Suprapubic skin (tissue), 4 donors: Measurements from ENCODE around the gene IBA57. TPM values are rescaled to one million over a fixed set of nuclear protein-coding genes. Genes with fewer than 3 reads are reported as not detected.

Experiments
- DNase-seq, 2 donors: peaks; one replicate each; pipeline ENCODE4 v3.0.0-alpha.2; 2019; ENCODE audit warnings: low spot score in 2 of 2
- H3K27ac ChIP-seq: fragments of 200-600 bp; sonication (generic); one replicate; pipeline ENCODE4 v1.5.1; 2019
- H3K27me3 ChIP-seq: fragments of 200-600 bp; sonication (generic); one replicate; pipeline ENCODE4 v1.5.1; 2019
- H3K36me3 ChIP-seq: fragments of 200-600 bp; sonication (generic); one replicate; pipeline ENCODE4 v1.5.1; 2019
- H3K4me1 ChIP-seq: fragments of 200-600 bp; sonication (generic); one replicate; pipeline ENCODE4 v1.5.1; 2019
- H3K4me3 ChIP-seq: fragments of 200-600 bp; sonication (generic); one replicate; pipeline ENCODE4 v1.5.1; 2019; ENCODE audit warnings: mild to moderate bottlenecking
- H3K9me3 ChIP-seq: fragments of 200-600 bp; sonication (generic); one replicate; pipeline ENCODE4 v1.5.1; 2019
- CTCF ChIP-seq, 2 donors: fragments of 200-600 bp in 1 of 2; fragments of 450-650 bp in 1 of 2; sonication (generic) in 1 of 2; IDR thresholded peaks; one replicate each; pipeline ENCODE4 v1.5.1; 2016 to 2019; ENCODE audit warnings: antibody characterized with exemption in 2 of 2, mild to moderate bottlenecking in 1 of 2, moderate library complexity in 1 of 2
- EP300 ChIP-seq: sonication (generic); formaldehyde crosslinking; IDR thresholded peaks from one replicate; pipeline ENCODE4 v1.6.1; 2017; ENCODE audit warnings: antibody characterized with exemption
- POLR2A ChIP-seq, 2 donors: fragments of 450-650 bp; IDR thresholded peaks; one replicate each; pipeline ENCODE4 v1.6.1; 2017; ENCODE audit warnings: antibody characterized with exemption in 2 of 2, mild to moderate bottlenecking in 2 of 2, moderate library complexity in 2 of 2
- WGBS: methylation state at CpG from one replicate; pipeline ENCODE4 v1.1.5; 2018; 5-methylcytosine and 5-hydroxymethylcytosine counted together
- total RNA-seq, 4 donors: library from RNA; depleted of rRNA; stranded (reverse); fragments of >200 nt; gene quantifications; one replicate each; pipeline ENCODE4 v1.1.0, GENCODE V29; 2016

The IBA57 gene
- total RNA-seq, 4 donors from 2014 or later = 9.2 to 22.4 (median 12.4) TPM

- no peak for TF ChIP-seq CTCF (IDR thresholded peaks at IDR 0.05)
- TF ChIP-seq EP300 = no peak
- no peak overlapping the region for H3K4me3 ChIP-seq
- no peak for DNase-seq
- H3K36me3 ChIP-seq = peaks cover 26% of the 10 kb centered on the region
- peaks cover 10% of the 10 kb centered on the region for H3K9me3 ChIP-seq
- no peaks in the 10 kb centered on the region for H3K4me1 ChIP-seq
- H3K27me3 ChIP-seq = no peaks in the 10 kb centered on the region
- no peak overlapping the region for H3K27ac ChIP-seq
- WGBS = 55% methylated on average over 5 of the region's 5 CpGs
Observed at GRCh38 chr1:228228601-228229074, 63.0 kb downstream of the IBA57 start.

GRCh38 chr1:228231189-228231588 lies 65.6 kb downstream of the IBA57 start:
- H3K36me3 ChIP-seq = peaks cover 10% of the 10 kb centered on the region
- H3K27ac ChIP-seq = no peak overlapping the region
- no peaks in the 10 kb centered on the region for H3K9me3 ChIP-seq
- TF ChIP-seq EP300 = no peak
- TF ChIP-seq CTCF (IDR thresholded peaks at IDR 0.05) = no peak
- no peak for TF ChIP-seq POLR2A (IDR thresholded peaks at IDR 0.05)
- H3K4me1 ChIP-seq = no peaks in the 10 kb centered on the region
- DNase-seq = no peak
- no peak overlapping the region for H3K4me3 ChIP-seq
- WGBS = 90% methylated on average over 2 of the region's 2 CpGs
- H3K27me3 ChIP-seq = no peaks in the 10 kb centered on the region

Other genes with a start within 250 kb of the IBA57 start
- gene WNT9A, start 217.9 kb upstream of the IBA57 start, total RNA-seq = 1 to 10 TPM in 2 of 4 donors, under 1 TPM in 2; 0.85 to 2.6 (median 1.1) TPM
- 1 to 10 TPM; 2.8 to 6.3 (median 3.8) TPM for gene WNT3A, start 158.8 kb upstream of the IBA57 start, total RNA-seq
- gene ARF1, start 83.1 kb upstream of the IBA57 start, total RNA-seq = 100 to 1,000 TPM; 284 to 385 (median 362) TPM
- 10 to 100 TPM; 10.6 to 32.3 (median 17.1) TPM for gene C1orf35, start 62.5 kb upstream of the IBA57 start, total RNA-seq
- 100 to 1,000 TPM in 3 of 4 donors, 10 to 100 TPM in 1; 99.3 to 161 (median 119) TPM for gene MRPL55, start 56.5 kb upstream of the IBA57 start, total RNA-seq
- 100 to 1,000 TPM; 384 to 510 (median 421) TPM for gene GUK1, start 25.5 kb upstream of the IBA57 start, total RNA-seq
- gene GJC2, start 15.9 kb upstream of the IBA57 start, total RNA-seq = 1 to 10 TPM; 2.5 to 3.6 (median 3.0) TPM
- 10 to 100 TPM; 15.0 to 46.6 (median 34.4) TPM for gene OBSCN, start 42.2 kb downstream of the IBA57 start, total RNA-seq
- gene TRIM11, start 241.0 kb downstream of the IBA57 start, total RNA-seq = 10 to 100 TPM; 24.7 to 34.6 (median 32.8) TPM